AG04450 (cell line): Measurements from ENCODE around the gene RAC3. TPM values are rescaled to one million over a fixed set of nuclear protein-coding genes. Genes with fewer than 3 reads are reported as not detected.

Experiments
- CTCF ChIA-PET: fragments of 300-600, 350-600 bp; formaldehyde crosslinking; extraction: SDS; loops from one replicate; lab custom pipeline; 2022; ENCODE audit warnings: antibody characterized with exemption, inconsistent platforms; lab: Charles Lee
- POLR2A ChIA-PET: fragments of 350-600 bp; formaldehyde crosslinking; extraction: SDS; loops from one replicate; lab custom pipeline; 2021; ENCODE audit warnings: antibody characterized with exemption, inconsistent platforms; lab: Yijun Ruan, JAX
- DNase-seq: peaks from one replicate; pipeline ENCODE4 v3.0.0-alpha.2; 2011; ENCODE audit warnings: low read depth, low spot score
- H3K27ac ChIP-seq: one replicate; pipeline ENCODE4 v1.5.1; 2012; ENCODE audit warnings: low read depth, low read length, control low read depth
- H3K27me3 ChIP-seq: one replicate; pipeline ENCODE4 v1.6.0; 2012; ENCODE audit warnings: low read length; ENCODE audit not compliant: control insufficient read depth, insufficient read depth
- H3K4me3 ChIP-seq: 2 replicates; pipeline ENCODE4 v1.5.1; 2011; ENCODE audit warnings: mild to moderate bottlenecking, low read depth, low read length, control low read depth
- H3K9me3 ChIP-seq: 2 replicates; pipeline ENCODE4 v1.5.1; 2012; ENCODE audit warnings: low read length; ENCODE audit not compliant: control insufficient read depth, insufficient read depth
- polyA plus RNA-seq: library from polyadenylated mRNA; depleted of rRNA; stranded (reverse); fragments of >200 nt; gene quantifications from 2 replicates; pipeline ENCODE4 v1.2.3, GENCODE V29; 2011
- TF ChIP-seq, protein P1 (sequence below): IDR thresholded peaks from 2 replicates; pipeline ENCODE4 v1.5.1; 2011; ENCODE audit warnings: low read depth, low read length, control low read depth, inconsistent platforms

RAC3 gene
- polyA plus RNA-seq, 1 experiment, result 12.9 TPM

DNA sequence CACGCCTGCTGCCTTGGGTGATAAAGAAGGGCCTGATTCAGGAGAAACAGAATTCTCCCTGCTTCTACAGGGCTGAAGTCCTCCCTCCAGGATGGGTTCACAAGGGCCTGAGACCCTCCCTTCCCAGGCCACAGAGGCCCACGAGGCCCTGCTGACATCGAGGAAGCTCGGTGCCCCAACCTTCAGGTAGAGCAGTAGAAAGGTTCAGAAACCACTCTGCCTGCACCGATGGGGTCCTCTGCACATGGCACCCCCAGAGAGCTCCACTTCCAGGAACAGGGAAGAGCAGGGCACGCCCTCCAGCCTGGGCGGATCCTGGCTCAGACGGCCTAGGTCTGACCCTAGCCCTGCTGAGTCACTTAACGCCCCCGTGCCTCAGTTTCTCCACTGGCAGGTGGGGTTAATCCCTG, 9.6 kb upstream of the RAC3 start:
- ChIA-PET CTCF (interaction anchor here (0.6 to 4.5 kb wide), 3 partner anchors 18 to 62 kb away, joined by 3 to 34 read pairs (median 6); no protein-coding TSS in a partner anchor), POLR2A (interaction anchor here (0.9 to 1.9 kb wide), 3 partner anchors 16 to 76 kb away, joined by 3 to 10 read pairs (median 7); partner anchors contain the start of genes DCXR and FASN)
- H3K27ac ChIP-seq, result no peak overlapping the region
- H3K9me3 ChIP-seq, result no peaks in the 10 kb centered on the region; the same call in 1 of the 2 replicates
- peak overlapping the region; percentile 80 for H3K4me3 ChIP-seq
- H3K27me3 ChIP-seq, result no peaks in the 10 kb centered on the region
- no peak for DNase-seq
- TF ChIP-seq, protein P1, sequence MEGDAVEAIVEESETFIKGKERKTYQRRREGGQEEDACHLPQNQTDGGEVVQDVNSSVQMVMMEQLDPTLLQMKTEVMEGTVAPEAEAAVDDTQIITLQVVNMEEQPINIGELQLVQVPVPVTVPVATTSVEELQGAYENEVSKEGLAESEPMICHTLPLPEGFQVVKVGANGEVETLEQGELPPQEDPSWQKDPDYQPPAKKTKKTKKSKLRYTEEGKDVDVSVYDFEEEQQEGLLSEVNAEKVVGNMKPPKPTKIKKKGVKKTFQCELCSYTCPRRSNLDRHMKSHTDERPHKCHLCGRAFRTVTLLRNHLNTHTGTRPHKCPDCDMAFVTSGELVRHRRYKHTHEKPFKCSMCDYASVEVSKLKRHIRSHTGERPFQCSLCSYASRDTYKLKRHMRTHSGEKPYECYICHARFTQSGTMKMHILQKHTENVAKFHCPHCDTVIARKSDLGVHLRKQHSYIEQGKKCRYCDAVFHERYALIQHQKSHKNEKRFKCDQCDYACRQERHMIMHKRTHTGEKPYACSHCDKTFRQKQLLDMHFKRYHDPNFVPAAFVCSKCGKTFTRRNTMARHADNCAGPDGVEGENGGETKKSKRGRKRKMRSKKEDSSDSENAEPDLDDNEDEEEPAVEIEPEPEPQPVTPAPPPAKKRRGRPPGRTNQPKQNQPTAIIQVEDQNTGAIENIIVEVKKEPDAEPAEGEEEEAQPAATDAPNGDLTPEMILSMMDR, result no peak

GRCh38 chr17:82022310-82022980, 9.0 kb upstream of the RAC3 start, which contains the start of gene CENPX:
CENPX (minus strand) TSS chr17:82022878; CDS start chr17:82022861, 17 bp downstream.
- no peak for DNase-seq
- Histone ChIP-seq H3K27ac (no peak within 1 kb of the TSS), H3K4me3 (peak within 1 kb of the TSS; percentile 80), H3K27me3 (no peaks in the 10 kb centered on the region), H3K9me3 (no peaks in the 10 kb centered on the region; the same call in 1 of the 2 replicates)
- ChIA-PET POLR2A (interaction anchor here (0.7 to 1.9 kb wide), 7 partner anchors 15 to 1154 kb away, joined by 3 to 10 read pairs (median 4); partner anchors contain the start of genes DCXR and FASN), CTCF (interaction anchor here (0.6 to 4.5 kb wide), 5 partner anchors 15 to 200 kb away, joined by 3 to 34 read pairs (median 5); partner anchors contain the start of gene DCXR)
- TF ChIP-seq, protein P1, result no peak

DNA sequence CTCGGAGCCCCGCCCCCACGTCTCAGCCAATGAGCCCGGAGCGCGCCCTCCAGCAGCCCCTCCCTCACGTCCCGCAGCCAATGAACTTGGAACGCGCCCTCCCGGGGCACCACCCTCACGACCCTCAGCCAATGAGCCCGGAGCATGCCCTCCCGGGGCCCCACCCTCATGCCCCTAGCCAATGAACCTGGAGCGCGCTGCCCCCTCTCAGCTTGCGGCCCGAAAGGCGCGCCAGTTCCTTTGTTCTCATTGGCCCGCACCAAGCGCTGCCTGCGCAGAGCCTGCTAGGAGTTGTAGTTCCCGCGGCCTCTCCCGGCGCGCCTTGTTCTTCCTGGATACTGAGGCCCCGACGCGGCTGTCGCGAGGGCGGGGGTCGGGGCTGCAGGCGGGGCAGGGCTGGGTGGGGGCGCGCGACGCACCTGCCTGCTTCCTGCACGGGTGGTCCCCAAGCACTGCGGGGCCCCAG, 8.5 kb upstream of the RAC3 start, which contains the start of gene LRRC45:
Gene LRRC45, plus strand, starts transcription at position 325 of the 466 bp plus-strand sequence. CDS start 339 bp downstream, outside the sequence.
- no peak within 1 kb of the TSS for H3K27ac ChIP-seq
- TF ChIP-seq, protein P1, result no peak
- H3K27me3 ChIP-seq, result no peaks in the 10 kb centered on the region
- peak; percentile 99 for DNase-seq
- POLR2A ChIA-PET, result interaction anchor here (0.7 to 1.9 kb wide), 6 partner anchors 15 to 1153 kb away, joined by 3 to 10 read pairs (median 6); partner anchors contain the start of genes DCXR and FASN
- H3K9me3 ChIP-seq, result no peaks in the 10 kb centered on the region; the same call in 1 of the 2 replicates
- CTCF ChIA-PET, result interaction anchor here (0.8 to 4.5 kb wide), 3 partner anchors 15 to 201 kb away, joined by 3 to 34 read pairs (median 5); partner anchors contain the start of gene DCXR
- peak within 1 kb of the TSS; percentile 80 for H3K4me3 ChIP-seq

DNA sequence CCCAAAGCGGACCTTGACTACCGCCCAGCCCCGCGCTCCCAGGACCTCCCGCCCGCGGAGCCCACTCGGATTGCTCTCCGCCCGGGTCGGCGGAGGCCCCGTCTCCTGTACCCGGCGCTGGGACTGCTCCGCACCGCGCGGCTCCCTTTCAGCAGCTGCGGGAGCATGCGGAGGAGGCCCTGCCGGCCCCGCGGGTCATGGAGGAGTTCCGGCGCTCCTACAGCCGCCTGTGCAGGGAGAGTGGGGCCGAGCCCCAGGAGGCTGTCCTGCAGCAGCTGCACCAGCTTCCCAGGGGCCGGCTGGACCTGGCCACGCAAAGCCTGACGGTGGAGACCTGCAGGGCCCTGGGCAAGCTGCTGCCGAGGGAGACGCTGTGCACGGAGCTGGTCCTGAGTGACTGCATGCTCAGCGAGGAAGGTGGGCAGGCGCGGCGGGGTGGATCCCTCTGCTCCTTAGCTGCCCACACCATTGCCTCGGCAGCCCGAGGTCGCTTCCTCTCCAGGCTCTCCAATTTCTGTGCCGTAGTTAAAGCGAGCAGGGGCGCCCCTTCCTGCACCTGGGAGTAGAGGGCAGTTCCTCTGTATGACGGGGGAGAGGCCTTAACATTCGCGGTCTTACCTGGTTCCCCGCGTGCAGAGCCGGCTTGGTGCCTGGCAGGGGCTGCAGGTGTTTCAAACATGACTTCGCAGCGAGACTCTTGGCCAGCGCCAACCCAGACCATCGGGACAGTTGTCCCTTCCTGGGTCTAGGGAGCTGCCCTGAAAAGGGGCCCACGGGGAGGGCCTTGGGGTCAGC, 7.8 kb upstream of the RAC3 start:
- ChIA-PET POLR2A (interaction anchor here (0.7 to 1.9 kb wide), 5 partner anchors 14 to 1153 kb away, joined by 3 to 10 read pairs (median 7); partner anchors contain the start of genes DCXR and FASN), CTCF (interaction anchor here (1.3 kb wide), 1 partner anchor 14 kb away, joined by 5 read pairs; the partner anchor contains the start of gene DCXR)
- no peak for DNase-seq
- TF ChIP-seq, protein P1, result no peak
- peak overlapping the region; percentile 72 for H3K4me3 ChIP-seq
- H3K27me3 ChIP-seq, result no peaks in the 10 kb centered on the region
- no peaks in the 10 kb centered on the region; the same call in 1 of the 2 replicates for H3K9me3 ChIP-seq
- no peak overlapping the region for H3K27ac ChIP-seq
